AG04450 (cell line): ENCODE measurements around the gene SLFN12L. TPM values are rescaled to one million over a fixed set of nuclear protein-coding genes. Genes with fewer than 3 reads are reported as not detected.

Experiments used
- CTCF ChIA-PET: fragments of 300-600, 350-600 bp; formaldehyde crosslinking; extraction: SDS; loops from one replicate; lab custom pipeline; 2022; ENCODE audit warnings: antibody characterized with exemption, inconsistent platforms; lab: Charles Lee
- POLR2A ChIA-PET: fragments of 350-600 bp; formaldehyde crosslinking; extraction: SDS; loops from one replicate; lab custom pipeline; 2021; ENCODE audit warnings: antibody characterized with exemption, inconsistent platforms; lab: Yijun Ruan, JAX
- DNase-seq: peaks from one replicate; pipeline ENCODE4 v3.0.0-alpha.2; 2011; ENCODE audit warnings: low read depth, low spot score
- H3K27ac ChIP-seq: one replicate; pipeline ENCODE4 v1.5.1; 2012; ENCODE audit warnings: low read depth, low read length, control low read depth
- H3K27me3 ChIP-seq: one replicate; pipeline ENCODE4 v1.6.0; 2012; ENCODE audit warnings: low read length; ENCODE audit not compliant: control insufficient read depth, insufficient read depth
- H3K4me3 ChIP-seq: 2 replicates; pipeline ENCODE4 v1.5.1; 2011; ENCODE audit warnings: mild to moderate bottlenecking, low read depth, low read length, control low read depth
- H3K9me3 ChIP-seq: 2 replicates; pipeline ENCODE4 v1.5.1; 2012; ENCODE audit warnings: low read length; ENCODE audit not compliant: control insufficient read depth, insufficient read depth
- polyA plus RNA-seq: library from polyadenylated mRNA; depleted of rRNA; stranded (reverse); fragments of >200 nt; gene quantifications from 2 replicates; pipeline ENCODE4 v1.2.3, GENCODE V29; 2011
- TF ChIP-seq, protein P1 (sequence below): IDR thresholded peaks from 2 replicates; pipeline ENCODE4 v1.5.1; 2011; ENCODE audit warnings: low read depth, low read length, control low read depth, inconsistent platforms

The SLFN12L gene
- polyA plus RNA-seq, 1 experiment: 0.09 TPM

DNA sequence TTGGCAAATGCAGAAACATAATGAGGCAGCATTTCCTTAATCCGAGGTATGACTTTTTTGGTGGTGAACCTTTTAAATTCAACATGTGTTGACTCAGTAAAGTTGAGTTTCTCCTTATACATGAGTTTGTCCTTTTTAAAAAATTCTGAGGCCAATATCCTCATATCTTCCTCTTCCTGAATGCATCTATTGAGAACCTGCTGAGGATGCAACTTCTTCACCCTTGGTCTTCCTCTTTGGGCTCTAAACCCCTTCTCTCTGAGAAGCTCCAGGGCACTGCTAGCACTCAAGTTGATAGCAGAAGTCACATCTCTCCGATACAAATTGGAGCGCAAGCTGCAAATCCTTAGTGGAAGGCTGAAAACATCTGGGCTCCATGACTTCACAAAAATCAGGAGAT is 19.9 kb upstream of the SLFN12L start:
- Histone ChIP-seq H3K27me3 (peaks cover 14% of the 10 kb centered on the region), H3K27ac (no peak overlapping the region), H3K9me3 (no peaks in the 10 kb centered on the region), H3K4me3 (no peak overlapping the region)
- ChIA-PET CTCF (no interaction called here), POLR2A (no interaction called here)
- TF ChIP-seq, protein P1, sequence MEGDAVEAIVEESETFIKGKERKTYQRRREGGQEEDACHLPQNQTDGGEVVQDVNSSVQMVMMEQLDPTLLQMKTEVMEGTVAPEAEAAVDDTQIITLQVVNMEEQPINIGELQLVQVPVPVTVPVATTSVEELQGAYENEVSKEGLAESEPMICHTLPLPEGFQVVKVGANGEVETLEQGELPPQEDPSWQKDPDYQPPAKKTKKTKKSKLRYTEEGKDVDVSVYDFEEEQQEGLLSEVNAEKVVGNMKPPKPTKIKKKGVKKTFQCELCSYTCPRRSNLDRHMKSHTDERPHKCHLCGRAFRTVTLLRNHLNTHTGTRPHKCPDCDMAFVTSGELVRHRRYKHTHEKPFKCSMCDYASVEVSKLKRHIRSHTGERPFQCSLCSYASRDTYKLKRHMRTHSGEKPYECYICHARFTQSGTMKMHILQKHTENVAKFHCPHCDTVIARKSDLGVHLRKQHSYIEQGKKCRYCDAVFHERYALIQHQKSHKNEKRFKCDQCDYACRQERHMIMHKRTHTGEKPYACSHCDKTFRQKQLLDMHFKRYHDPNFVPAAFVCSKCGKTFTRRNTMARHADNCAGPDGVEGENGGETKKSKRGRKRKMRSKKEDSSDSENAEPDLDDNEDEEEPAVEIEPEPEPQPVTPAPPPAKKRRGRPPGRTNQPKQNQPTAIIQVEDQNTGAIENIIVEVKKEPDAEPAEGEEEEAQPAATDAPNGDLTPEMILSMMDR: no peak
- no peak for DNase-seq

DNA sequence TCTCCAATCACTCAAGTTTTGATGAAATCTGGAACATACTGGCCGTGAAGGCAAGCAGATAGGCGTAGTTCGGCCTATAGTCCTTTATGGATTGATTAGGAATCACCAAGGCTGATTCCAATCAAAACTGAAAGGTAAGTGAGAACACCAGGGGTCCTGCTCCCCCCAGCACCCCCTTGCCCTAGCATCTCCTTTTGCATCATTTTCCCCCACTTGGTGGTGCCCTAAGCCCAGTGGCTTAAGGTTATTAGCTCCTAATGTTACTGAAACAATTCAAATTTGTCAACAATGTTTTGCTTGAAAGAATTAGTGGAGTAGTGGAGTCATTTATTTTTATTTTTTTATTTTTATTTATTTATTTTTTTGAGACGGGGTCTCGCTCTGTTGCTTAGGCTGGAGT is 18.2 kb upstream of the SLFN12L start:
- no peak overlapping the region for H3K27ac ChIP-seq
- no peak overlapping the region for H3K4me3 ChIP-seq
- TF ChIP-seq, protein P1: peak; percentile 27; the same call in 1 of the 2 replicates
- DNase-seq: no peak
- H3K9me3 ChIP-seq: no peaks in the 10 kb centered on the region
- CTCF ChIA-PET: interaction anchor here (0.6 to 1.9 kb wide), 4 partner anchors 23 to 243 kb away, joined by 3 to 5 read pairs (median 4); partner anchors contain the start of gene PEX12
- POLR2A ChIA-PET: no interaction called here
- peaks cover 14% of the 10 kb centered on the region for H3K27me3 ChIP-seq

DNA sequence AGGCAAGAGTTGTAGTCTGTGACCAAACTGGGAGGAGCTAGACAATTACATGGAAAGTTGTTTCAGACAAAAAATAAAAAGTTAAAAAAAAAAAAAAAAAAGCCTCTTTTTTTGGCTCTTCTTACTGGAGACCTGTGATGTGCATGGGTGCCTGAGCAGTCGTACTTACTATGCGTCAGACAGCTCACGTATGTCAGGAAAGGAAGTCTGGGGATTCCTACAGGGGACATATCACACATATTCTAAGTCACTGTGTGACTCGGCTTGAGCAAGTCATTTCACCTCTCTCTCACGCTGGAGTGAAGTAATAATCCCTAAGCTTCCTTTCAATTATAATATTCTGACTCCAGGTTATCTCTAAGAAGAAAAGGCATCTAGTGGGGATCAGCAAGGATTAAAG is 17.2 kb upstream of the SLFN12L start:
- Histone ChIP-seq H3K4me3 (no peak overlapping the region), H3K27me3 (peaks cover 17% of the 10 kb centered on the region), H3K9me3 (no peaks in the 10 kb centered on the region), H3K27ac (no peak overlapping the region)
- DNase-seq: no peak
- POLR2A ChIA-PET: no interaction called here
- TF ChIP-seq, protein P1: no peak
- CTCF ChIA-PET: interaction anchor here (0.6 to 4.2 kb wide), 6 partner anchors 16 to 443 kb away, joined by 3 to 26 read pairs (median 4); partner anchors contain the start of gene SLFN12L

DNA sequence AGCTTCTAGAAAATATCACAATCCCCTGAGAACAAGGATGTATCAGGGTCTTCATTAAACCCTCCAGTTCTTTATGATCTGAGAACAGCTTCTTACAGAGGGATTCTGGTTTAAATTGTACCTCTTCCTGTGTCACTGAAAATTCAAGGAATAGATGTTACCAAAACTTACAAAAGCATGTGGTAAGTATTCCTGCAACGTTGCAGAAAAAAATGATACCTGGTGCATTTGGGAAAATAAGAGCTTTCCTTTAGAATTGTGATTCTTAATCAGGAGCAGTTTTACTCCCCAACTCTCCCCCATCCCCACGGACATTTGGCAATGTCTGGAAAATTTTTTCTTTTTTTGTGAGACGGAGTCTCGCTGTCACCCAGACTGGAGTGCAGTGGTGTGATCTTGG is 15.8 kb upstream of the SLFN12L start:
- H3K4me3 ChIP-seq: no peak overlapping the region
- H3K9me3 ChIP-seq: no peaks in the 10 kb centered on the region
- no peak for DNase-seq
- H3K27ac ChIP-seq: no peak overlapping the region
- CTCF ChIA-PET: interaction anchor here (0.6 to 4.2 kb wide), 4 partner anchors 15 to 681 kb away, joined by 3 to 26 read pairs (median 3); partner anchors contain the start of gene SLFN12L
- POLR2A ChIA-PET: no interaction called here
- TF ChIP-seq, protein P1: no peak
- H3K27me3 ChIP-seq: peaks cover 27% of the 10 kb centered on the region

DNA sequence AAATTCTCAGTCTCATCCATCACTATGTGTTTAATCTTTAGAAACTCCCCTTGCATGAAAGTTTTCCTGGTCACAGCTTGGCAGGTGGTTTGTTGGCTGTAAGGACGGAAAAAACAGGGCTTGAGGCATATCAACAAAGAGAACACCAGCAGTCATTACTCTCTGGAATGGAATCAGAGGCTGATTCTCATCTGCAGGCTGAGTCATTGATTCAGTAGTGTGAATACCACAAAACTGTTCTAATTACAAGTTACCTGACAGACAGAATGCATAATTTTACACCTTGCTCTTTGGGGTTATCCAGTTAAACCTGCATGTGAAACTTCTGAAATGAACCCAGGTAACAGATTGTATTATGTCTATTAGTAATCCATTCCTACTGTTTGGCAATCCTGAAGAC is 11.5 kb upstream of the SLFN12L start:
- POLR2A ChIA-PET: no interaction called here

More for the DNA sequence above, 11.5 kb upstream of the SLFN12L start:
- Histone ChIP-seq H3K4me3 (no peak overlapping the region), H3K9me3 (no peaks in the 10 kb centered on the region), H3K27ac (no peak overlapping the region), H3K27me3 (peaks cover 35% of the 10 kb centered on the region)
- CTCF ChIA-PET: interaction anchor here (0.6 to 1.4 kb wide), 5 partner anchors 9 to 236 kb away, joined by 3 to 5 read pairs (median 4); no protein-coding TSS in a partner anchor
- TF ChIP-seq, protein P1: no peak
- no peak for DNase-seq
